A673 (cell line): ENCODE data around the gene DDAH1.

Experiments
- CTCF ChIP-seq: fragments of 300-800, 200-600 bp; sonication (generic); conservative IDR thresholded peaks from 2 replicates; pipeline ENCODE4 v1.5.1; 2017; ENCODE audit warnings: low read depth, mild to moderate bottlenecking, antibody characterized with exemption, low read length, moderate library complexity, mixed read lengths
- EZH2 ChIP-seq: fragments of 200-600 bp; sonication (generic); IDR thresholded peaks from 2 replicates; pipeline ENCODE4 v1.6.1; 2017; ENCODE audit warnings: borderline replicate concordance, low read depth, mild to moderate bottlenecking, mixed read lengths, antibody characterized with exemption, low read length; ENCODE audit not compliant: poor library complexity, severe bottlenecking

DNA sequence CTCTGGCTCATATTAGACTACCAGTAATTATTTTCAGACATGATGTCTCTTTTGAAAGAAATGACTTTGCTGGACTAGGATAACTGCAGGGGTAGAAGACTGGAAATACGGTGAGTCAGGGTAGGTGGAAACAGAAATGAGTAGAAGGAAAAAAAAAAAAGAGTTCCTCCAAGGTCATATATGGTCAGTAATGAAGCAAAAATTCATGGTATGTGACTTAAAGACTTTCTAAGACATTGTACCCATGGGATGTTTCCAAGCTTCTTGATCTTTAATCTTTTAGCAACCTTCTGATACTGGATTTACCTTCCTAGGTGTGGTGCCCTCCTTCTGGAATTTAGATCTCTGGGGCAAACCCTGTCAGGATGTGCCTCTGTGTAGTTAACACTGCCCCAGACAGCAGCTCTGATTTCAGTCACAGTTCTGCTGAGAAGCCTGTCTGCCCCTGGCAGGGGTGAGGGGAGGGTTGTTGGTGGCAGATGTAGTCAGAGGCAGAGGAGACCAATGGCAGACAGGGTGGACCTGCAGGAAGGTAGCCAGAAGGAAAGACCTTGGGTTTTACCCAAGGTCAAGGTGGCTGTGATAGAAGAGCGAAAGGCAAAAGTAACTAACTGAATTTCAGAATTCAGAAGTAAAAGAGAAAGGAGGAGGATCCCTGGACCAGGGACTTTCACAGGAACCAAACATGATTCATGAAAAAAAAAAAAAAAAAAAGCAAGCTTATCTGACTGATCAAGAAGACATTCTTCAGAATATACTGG lies 144.4 kb downstream of the DDAH1 start:
- no peak for TF ChIP-seq CTCF
- TF ChIP-seq EZH2 = no peak
